H1 (cell line): ENCODE results near the gene EEF2K. TPM values are rescaled to one million over a fixed set of nuclear protein-coding genes. Genes with fewer than 3 reads are reported as not detected.

Experiments used
- CTCF ChIA-PET: fragments of 300-600 bp; sonication (Branson Sonifier 250); formaldehyde crosslinking; loops from one replicate; lab custom pipeline; 2021; ENCODE audit not compliant: partially characterized antibody; lab: Charles Lee
- POLR2A ChIA-PET: fragments of 300-600 bp; sonication (Branson Sonifier 250); formaldehyde crosslinking; loops from one replicate; lab custom pipeline; 2021; ENCODE audit warnings: inconsistent platforms; ENCODE audit not compliant: partially characterized antibody; lab: Charles Lee
- DNase-seq, 2 experiments: peaks; one replicate each; pipeline versions ENCODE4 v3.0.0 to v3.0.0-alpha.2; 2010 to 2022; ENCODE audit warnings: low spot score in 2 of 2, low read depth in 1 of 2, mixed read lengths in 1 of 2
- FAIRE-seq: peaks from 2 replicates; lab custom pipeline; 2011; peaks lifted over from hg19 to GRCh38; lab: Jason Lieb, UNC
- H2AFZ ChIP-seq: 2 replicates; pipeline ENCODE4 v1.8.1; 2012; ENCODE audit warnings: low read length, inconsistent platforms
- H2AK5ac ChIP-seq: 2 replicates; pipeline ENCODE4 v1.6.1; 2013; ENCODE audit warnings: low read depth, low read length
- H2BK120ac ChIP-seq: replicated peaks from 2 replicates; pipeline ENCODE3; 2013; ENCODE audit warnings: low read depth, low read length, inconsistent platforms
- H2BK12ac ChIP-seq: 2 replicates; pipeline ENCODE4 v1.6.1; 2013; ENCODE audit warnings: low read depth, low read length
- H2BK15ac ChIP-seq: 2 replicates; pipeline ENCODE4 v1.6.1; 2013; ENCODE audit warnings: low read length
- H2BK20ac ChIP-seq: 2 replicates; pipeline ENCODE4 v1.6.1; 2013; ENCODE audit warnings: low read length
- H2BK5ac ChIP-seq: 2 replicates; pipeline ENCODE4 v1.6.1; 2013; ENCODE audit warnings: low read depth, low read length
- H3K14ac ChIP-seq: 2 replicates; pipeline ENCODE4 v1.6.1; 2013; ENCODE audit warnings: inconsistent platforms; ENCODE audit not compliant: insufficient read length
- H3K18ac ChIP-seq: 2 replicates; pipeline ENCODE4 v1.6.1; 2013; ENCODE audit warnings: low read length; ENCODE audit errors: extremely low read depth
- H3K23ac ChIP-seq: 2 replicates; pipeline ENCODE4 v1.6.1; 2013; ENCODE audit warnings: inconsistent platforms; ENCODE audit not compliant: insufficient read length
- H3K23me2 ChIP-seq: 2 replicates; pipeline ENCODE4 v1.6.1; 2013; ENCODE audit warnings: low read depth, low read length
- H3K27ac ChIP-seq: 2 replicates; pipeline ENCODE4 v1.6.1; 2011; ENCODE audit warnings: low read depth, low read length, inconsistent platforms
- H3K27me3 ChIP-seq, 4 experiments: replicated peaks in 1 of 4; 1 replicate in 1 of 4; 2 replicates in 3 of 4; pipeline versions ENCODE4 v1.6.1 to v1.8.1; 2011 to 2013; ENCODE audit warnings: low read length in 3 of 4, mild to moderate bottlenecking in 3 of 4, inconsistent platforms in 2 of 4, mixed read lengths in 2 of 4, moderate library complexity in 1 of 4; ENCODE audit not compliant: control insufficient read depth in 3 of 4, insufficient read depth in 3 of 4; ENCODE audit errors: extremely low read depth in 1 of 4
- H3K36me3 ChIP-seq, 4 experiments: 2 replicates each; pipeline versions ENCODE4 v1.6.1 to v1.8.1; 2011 to 2013; ENCODE audit warnings: mild to moderate bottlenecking in 4 of 4, low read length in 3 of 4, moderate library complexity in 2 of 4, control low read depth in 1 of 4, inconsistent platforms in 1 of 4; ENCODE audit not compliant: insufficient read depth in 4 of 4, control insufficient read depth in 2 of 4
- H3K4ac ChIP-seq: replicated peaks from 2 replicates; pipeline ENCODE3; 2013; ENCODE audit warnings: low read length, low read depth, mixed read lengths, inconsistent platforms; ENCODE audit not compliant: insufficient read length
- H3K4me1 ChIP-seq, 4 experiments: replicated peaks in 1 of 4; 1 replicate in 1 of 4; 2 replicates in 3 of 4; pipeline versions ENCODE4 v1.6.1 to v1.8.1; 2011 to 2013; ENCODE audit warnings: low read length in 3 of 4, inconsistent platforms in 2 of 4, mixed read lengths in 1 of 4; ENCODE audit not compliant: insufficient read depth in 4 of 4, control insufficient read depth in 3 of 4
- H3K4me2 ChIP-seq, 2 experiments: 2 replicates each; pipeline versions ENCODE4 v1.6.1 to v1.8.1; 2011 to 2013; ENCODE audit warnings: low read depth in 2 of 2, low read length in 2 of 2, control low read depth in 1 of 2, inconsistent platforms in 1 of 2, mild to moderate bottlenecking in 1 of 2; ENCODE audit not compliant: insufficient read depth in 1 of 2
- H3K4me3 ChIP-seq, 4 experiments: fragments of 200-600, 300-600 bp in 1 of 4; sonication (generic), shearing (Covaris generic), sonication (Bioruptor Twin) in 1 of 4; 2 replicates each; pipeline versions ENCODE4 v1.5.1 to v1.8.1; 2011 to 2016; ENCODE audit warnings: low read length in 4 of 4, low read depth in 3 of 4, control low read depth in 2 of 4, inconsistent platforms in 2 of 4, mild to moderate bottlenecking in 2 of 4, mixed read lengths in 1 of 4, moderate library complexity in 1 of 4; ENCODE audit not compliant: insufficient read depth in 2 of 4; ENCODE audit errors: extremely low read depth in 1 of 4
- H3K56ac ChIP-seq: replicated peaks from 2 replicates; pipeline ENCODE3; 2013; ENCODE audit warnings: low read depth, mild to moderate bottlenecking, mixed read lengths, low read length, inconsistent platforms; ENCODE audit not compliant: insufficient read length
- H3K79me1 ChIP-seq: 2 replicates; pipeline ENCODE4 v1.6.1; 2013; ENCODE audit warnings: low read depth, low read length, control low read depth
- H3K79me2 ChIP-seq, 2 experiments: 2 replicates each; pipeline versions ENCODE4 v1.6.1 to v1.8.1; 2012 to 2013; ENCODE audit warnings: low read length in 2 of 2, mild to moderate bottlenecking in 2 of 2, inconsistent platforms in 1 of 2; ENCODE audit not compliant: insufficient read depth in 2 of 2, control insufficient read depth in 1 of 2
- H3K9ac ChIP-seq, 4 experiments: replicated peaks in 1 of 4; 1 replicate in 1 of 4; 2 replicates in 3 of 4; pipeline versions ENCODE4 v1.6.1 to v1.8.1; 2011 to 2013; ENCODE audit warnings: low read depth in 3 of 4, low read length in 3 of 4, control low read depth in 2 of 4, mild to moderate bottlenecking in 2 of 4, moderate library complexity in 2 of 4, inconsistent platforms in 1 of 4; ENCODE audit errors: extremely low read depth in 1 of 4
- H3K9me3 ChIP-seq, 2 experiments: 2 replicates each; pipeline versions ENCODE4 v1.6.1 to v1.8.1; 2012 to 2013; ENCODE audit warnings: mild to moderate bottlenecking in 2 of 2, moderate library complexity in 2 of 2, control low read depth in 1 of 2, inconsistent platforms in 1 of 2, low read depth in 1 of 2, low read length in 1 of 2, mixed read lengths in 1 of 2; ENCODE audit not compliant: insufficient read depth in 2 of 2
- H4K20me1 ChIP-seq, 2 experiments: replicated peaks in 1 of 2; 2 replicates each; pipeline versions ENCODE3 to v1.8.1; 2011 to 2013; ENCODE audit warnings: inconsistent platforms in 2 of 2, low read length in 2 of 2, mild to moderate bottlenecking in 1 of 2; ENCODE audit not compliant: insufficient read depth in 2 of 2, control insufficient read depth in 1 of 2
- H4K5ac ChIP-seq: 2 replicates; pipeline ENCODE4 v1.6.1; 2013; ENCODE audit warnings: low read length, low read depth, mixed read lengths, inconsistent platforms; ENCODE audit not compliant: insufficient read length
- H4K8ac ChIP-seq: 2 replicates; pipeline ENCODE4 v1.8.0; 2013; ENCODE audit warnings: mild to moderate bottlenecking, moderate library complexity, low read length, inconsistent platforms; ENCODE audit not compliant: insufficient read depth; ENCODE audit errors: extremely low read depth
- H4K91ac ChIP-seq: replicated peaks from 2 replicates; pipeline ENCODE3; 2013; ENCODE audit warnings: low read length, mixed read lengths, inconsistent platforms; ENCODE audit not compliant: insufficient read length
- SIRT6 ChIP-seq: IDR thresholded peaks from one replicate; pipeline ENCODE4 v1.7.1; 2012; ENCODE audit warnings: low read length, inconsistent platforms
- WGBS, 2 experiments: shearing (Covaris generic) in 1 of 2; methylation state at CpG; one replicate each; pipeline versions ENCODE4 v1.1.6 to v1.1.7; 2013 to 2015; ENCODE audit warnings: low lambda C conversion rate in 2 of 2, mixed read lengths in 2 of 2, inconsistent platforms in 1 of 2, low coverage in 1 of 2, missing lambda C conversion rate in 1 of 2; ENCODE audit not compliant: insufficient replicate concordance in 2 of 2, insufficient coverage in 1 of 2, insufficient read length in 1 of 2; ENCODE audit errors: extremely low coverage in 1 of 2, missing lambda C conversion rate in 1 of 2; 5-methylcytosine and 5-hydroxymethylcytosine counted together
- polyA plus RNA-seq, 7 experiments: library from polyadenylated mRNA; depleted of rRNA in 3 of 7; stranded (reverse) in 5 of 7; unstranded in 2 of 7; fragments of >200 nt in 5 of 7; fragments of 200-250 nt in 2 of 7; gene quantifications; 1 replicate in 5 of 7; 2 replicates in 1 of 7; 4 replicates in 1 of 7; pipeline versions ENCODE4 v1.2.1 to v1.2.3, GENCODE V29; 2011 to 2013; ENCODE audit warnings: missing spikeins in 2 of 7, mixed read lengths in 2 of 7
- total RNA-seq: library from RNA; stranded (reverse); fragmentation: NEBNext Ultra II Directional; extraction: Animal tissue kit (Norgen Biotek cat#: 25700); gene quantifications from 2 replicates; pipeline ENCODE4 v1.2.1, GENCODE V29; 2021
- TF ChIP-seq, protein P1 (sequence below), 3 experiments: IDR thresholded peaks; 1 replicate in 2 of 3; 2 replicates in 1 of 3; pipeline versions ENCODE4 v1.5.1 to v1.6.1; 2011; ENCODE audit warnings: low read length in 3 of 3, mild to moderate bottlenecking in 3 of 3, inconsistent platforms in 2 of 3, low read depth in 1 of 3, moderate library complexity in 1 of 3; ENCODE audit not compliant: insufficient read depth in 1 of 3; ENCODE audit errors: control extremely low read depth in 1 of 3

EEF2K gene
- total and polyA plus RNA-seq, 2 of the 8 experiments (the other 6 are each of a cell fraction or from before 2014, with no cell fraction given) = 14.9 to 30.2 TPM

DNA sequence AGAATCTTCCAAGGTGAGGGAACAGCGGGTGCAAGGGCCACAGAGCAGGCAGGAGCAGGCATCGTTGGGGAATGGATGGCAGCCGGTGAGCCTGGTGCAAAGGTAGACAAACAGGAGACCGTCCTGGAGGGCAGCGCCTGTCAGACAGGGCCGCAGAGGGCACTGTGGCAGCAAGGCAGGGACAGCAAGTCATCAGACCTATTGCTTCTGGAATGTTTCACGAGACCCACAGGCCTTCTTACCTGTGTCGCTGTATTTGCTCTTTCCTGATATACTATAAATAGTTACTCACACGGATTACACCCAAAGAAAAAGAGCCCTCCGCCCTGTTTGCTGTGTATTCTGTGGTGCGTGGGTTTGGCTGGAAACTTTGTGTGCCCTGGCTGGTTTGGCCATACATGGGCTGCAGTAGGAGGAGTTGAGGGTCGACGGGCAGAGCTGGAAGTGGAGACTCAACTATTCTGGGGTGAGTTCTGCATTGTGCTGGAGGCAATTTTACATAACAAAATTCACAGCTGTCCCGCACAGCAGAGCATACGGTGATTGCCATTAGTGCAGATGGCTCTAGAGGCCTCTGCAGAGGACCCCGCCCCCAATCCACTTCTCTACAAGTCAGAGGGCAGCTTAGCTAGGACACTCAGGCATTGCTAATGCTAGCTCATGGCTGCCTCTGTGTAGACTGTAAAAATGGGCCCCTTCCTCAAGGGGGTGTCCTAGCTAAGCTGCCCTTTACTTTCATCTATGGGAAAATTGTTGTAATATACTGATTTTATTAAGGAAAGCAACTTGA, 72.6 kb downstream of the EEF2K start:
- TF ChIP-seq, protein P1, sequence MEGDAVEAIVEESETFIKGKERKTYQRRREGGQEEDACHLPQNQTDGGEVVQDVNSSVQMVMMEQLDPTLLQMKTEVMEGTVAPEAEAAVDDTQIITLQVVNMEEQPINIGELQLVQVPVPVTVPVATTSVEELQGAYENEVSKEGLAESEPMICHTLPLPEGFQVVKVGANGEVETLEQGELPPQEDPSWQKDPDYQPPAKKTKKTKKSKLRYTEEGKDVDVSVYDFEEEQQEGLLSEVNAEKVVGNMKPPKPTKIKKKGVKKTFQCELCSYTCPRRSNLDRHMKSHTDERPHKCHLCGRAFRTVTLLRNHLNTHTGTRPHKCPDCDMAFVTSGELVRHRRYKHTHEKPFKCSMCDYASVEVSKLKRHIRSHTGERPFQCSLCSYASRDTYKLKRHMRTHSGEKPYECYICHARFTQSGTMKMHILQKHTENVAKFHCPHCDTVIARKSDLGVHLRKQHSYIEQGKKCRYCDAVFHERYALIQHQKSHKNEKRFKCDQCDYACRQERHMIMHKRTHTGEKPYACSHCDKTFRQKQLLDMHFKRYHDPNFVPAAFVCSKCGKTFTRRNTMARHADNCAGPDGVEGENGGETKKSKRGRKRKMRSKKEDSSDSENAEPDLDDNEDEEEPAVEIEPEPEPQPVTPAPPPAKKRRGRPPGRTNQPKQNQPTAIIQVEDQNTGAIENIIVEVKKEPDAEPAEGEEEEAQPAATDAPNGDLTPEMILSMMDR (IDR thresholded peaks at IDR 0.05; ENCODE audit: control extremely low read depth in 1 of 3, insufficient read depth in 1 of 3, low read depth in 1 of 3, low read length in 3 of 3) = peak in 2 of 3 experiments; percentile 4 to 14; a peak in 1 of 4 replicates
- TF ChIP-seq SIRT6 = no peak
- Histone ChIP-seq H4K5ac (no peak overlapping the region), H3K9me3 (no peaks in the 10 kb centered on the region; a peak in 1 of 4 replicates), H2BK20ac (no peak overlapping the region), H3K18ac (no peak overlapping the region), H3K36me3 (peaks cover 0 to 18% (median 9%) of the 10 kb centered on the region in 4 experiments; a peak in 6 of 8 replicates), H4K91ac (no peak overlapping the region), H2BK15ac (no peak overlapping the region), H3K9ac (no peak overlapping the region), H2BK5ac (no peak overlapping the region), H3K23ac (no peak overlapping the region), H2BK12ac (no peak overlapping the region), H3K4ac (no peak overlapping the region), H3K4me3 (no peak overlapping the region), H3K23me2 (no peaks in the 10 kb centered on the region), H4K8ac (0 out of 2 replicates have a peak overlapping the region, but pooled peaks have one; percentile 23), H3K56ac (no peak overlapping the region), H3K4me1 (peaks cover 0 to 5% (median 1%) of the 10 kb centered on the region in 4 experiments; a peak in 3 of 7 replicates), H2AFZ (no peak overlapping the region), H3K79me1 (no peaks in the 10 kb centered on the region), H3K27me3 (no peaks in the 10 kb centered on the region), H2BK120ac (no peak overlapping the region), H2AK5ac (no peak overlapping the region), H3K14ac (no peak overlapping the region), H4K20me1 (no peaks in the 10 kb centered on the region), H3K4me2 (no peak overlapping the region), H3K79me2 (no peaks in the 10 kb centered on the region), H3K27ac (no peak overlapping the region)
- no peak for DNase-seq
- CTCF ChIA-PET = interaction anchor here (0.6 to 1.5 kb wide), 10 partner anchors 10 to 146 kb away, joined by 3 to 6 read pairs (median 4); no protein-coding TSS in a partner anchor
- FAIRE-seq = no peak
- POLR2A ChIA-PET = interaction anchor here (0.8 to 0.9 kb wide), 3 partner anchors 19 to 68 kb away, joined by 3 read pairs; partner anchors contain the start of gene POLR3E
- 83% methylated on average over 16 of the region's 16 CpGs; no CpG with 5 or more reads in 1 of the 2 experiments for WGBS, 2 experiments
